ENCODE results near the gene SLC45A1. TPM values are rescaled to one million over a fixed set of nuclear protein-coding genes. Genes with fewer than 3 reads are reported as not detected.
A peak's percentile ranks its signal among the peaks of the same experiment; 100 is the strongest.

SLC45A1 gene
- polyA plus RNA-seq, 3 donors, result 0.21 TPM; not detected in 2

GRCh38 chr1:8303876-8304275 is 14.0 kb upstream of the SLC45A1 start:
- H3K27me3 Mint-ChIP-seq (ENCODE audit: low read depth in 3 of 3), result peaks cover 4 to 13% (median 7%) of the 10 kb centered on the region in 3 donors
- 94% methylated on average over 4 of the region's 4 CpGs for WGBS (ENCODE audit: insufficient coverage)
- no peaks in the 10 kb centered on the region for H3K9me3 ChIP-seq (replicated peaks in 1 of 2; ENCODE audit: control insufficient read depth in 1 of 2, insufficient read depth in 1 of 2, low read length in 2 of 2)

GRCh38 chr1:8307628-8308027 is 10.3 kb upstream of the SLC45A1 start:
- intact Hi-C loops (cut with micrococcal nuclease), result no loop called here
- H3K27me3 Mint-ChIP-seq (ENCODE audit: low read depth in 3 of 3), result peaks cover 4 to 8% (median 8%) of the 10 kb centered on the region in 3 donors
- H3K36me3 Mint-ChIP-seq, result no peaks in the 10 kb centered on the region
- no peak for DNase-seq
- H3K9ac ChIP-seq (ENCODE audit: insufficient read depth, low read length, poor library complexity, severe bottlenecking), result no peak overlapping the region
- no peaks in the 10 kb centered on the region for H3K79me2 ChIP-seq (ENCODE audit: insufficient read depth, low read length)
- no peak overlapping the region for H3K4me2 ChIP-seq (replicated peaks; ENCODE audit: extremely low read depth, low read length, poor library complexity, severe bottlenecking)
- WGBS (ENCODE audit: insufficient coverage), result 70% methylated on average over 4 of the region's 4 CpGs
- H3K4me1 ChIP-seq (ENCODE audit: control insufficient read depth in 1 of 2, insufficient read depth in 2 of 2, low read length in 2 of 2), result no peaks in the 10 kb centered on the region
- no peaks in the 10 kb centered on the region for H3K36me3 ChIP-seq (replicated peaks in 1 of 2; ENCODE audit: control insufficient read depth in 1 of 2, insufficient read depth in 2 of 2, low read length in 2 of 2)
- no peak overlapping the region for H3K4me3 ChIP-seq (replicated peaks in 1 of 3; ENCODE audit: low read depth in 2 of 3, low read length in 3 of 3)
- H3K4me3 Mint-ChIP-seq, result no peak overlapping the region
- no peak overlapping the region for H2AFZ ChIP-seq (ENCODE audit: insufficient read depth, low read depth, low read length, poor library complexity, severe bottlenecking)
- no peaks in the 10 kb centered on the region for H3K9me3 ChIP-seq (replicated peaks in 1 of 2; ENCODE audit: control insufficient read depth in 1 of 2, insufficient read depth in 1 of 2, low read length in 2 of 2)
- no peaks in the 10 kb centered on the region for H4K20me1 ChIP-seq (ENCODE audit: insufficient read depth, low read length)
- H3K4me1 Mint-ChIP-seq, result no peaks in the 10 kb centered on the region
- no peak overlapping the region for H3K27ac ChIP-seq (ENCODE audit: low read depth in 1 of 2, low read length in 2 of 2)
- H3K27ac Mint-ChIP-seq, result peak overlapping the region in 1 of 7 donors; percentile 31
- peaks cover 0 to 9% (median 5%) of the 10 kb centered on the region in 7 donors for H3K9me3 Mint-ChIP-seq
- H3K27me3 ChIP-seq (ENCODE audit: control insufficient read depth in 2 of 2, insufficient read depth in 2 of 2, low read length in 2 of 2), result peaks cover 0 to 4% of the 10 kb centered on the region in 2 donors
- no peak for TF ChIP-seq CTCF (IDR thresholded peaks at IDR 0.05)

More at GRCh38 chr1:8303876-8304275, 14.0 kb upstream of the SLC45A1 start:
- no peak for TF ChIP-seq CTCF (IDR thresholded peaks at IDR 0.05)
- H3K9ac ChIP-seq (ENCODE audit: insufficient read depth, low read length, poor library complexity, severe bottlenecking), result no peak overlapping the region
- H3K4me3 ChIP-seq (replicated peaks in 1 of 3; ENCODE audit: low read depth in 2 of 3, low read length in 3 of 3), result no peak overlapping the region
- H3K27ac Mint-ChIP-seq, result no peak overlapping the region
- H4K20me1 ChIP-seq (ENCODE audit: insufficient read depth, low read length), result no peaks in the 10 kb centered on the region
- no peak overlapping the region for H2AFZ ChIP-seq (ENCODE audit: insufficient read depth, low read depth, low read length, poor library complexity, severe bottlenecking)
- intact Hi-C loops (cut with micrococcal nuclease), result no loop called here
- no peaks in the 10 kb centered on the region for H3K79me2 ChIP-seq (ENCODE audit: insufficient read depth, low read length)
- no peak overlapping the region for H3K4me2 ChIP-seq (replicated peaks; ENCODE audit: extremely low read depth, low read length, poor library complexity, severe bottlenecking)
- no peak overlapping the region for H3K27ac ChIP-seq (ENCODE audit: low read depth in 1 of 2, low read length in 2 of 2)
- no peaks in the 10 kb centered on the region for H3K4me1 Mint-ChIP-seq
- H3K9me3 Mint-ChIP-seq, result peaks cover 0 to 2% (median 0%) of the 10 kb centered on the region in 7 donors
- no peaks in the 10 kb centered on the region for H3K4me1 ChIP-seq (ENCODE audit: control insufficient read depth in 1 of 2, insufficient read depth in 2 of 2, low read length in 2 of 2)
- no peaks in the 10 kb centered on the region for H3K36me3 ChIP-seq (replicated peaks in 1 of 2; ENCODE audit: control insufficient read depth in 1 of 2, insufficient read depth in 2 of 2, low read length in 2 of 2)
- no peak for DNase-seq
- no peaks in the 10 kb centered on the region for H3K36me3 Mint-ChIP-seq
- H3K4me3 Mint-ChIP-seq, result no peak overlapping the region
- H3K27me3 ChIP-seq (ENCODE audit: control insufficient read depth in 2 of 2, insufficient read depth in 2 of 2, low read length in 2 of 2), result no peaks in the 10 kb centered on the region
